Measurements from ENCODE around the gene DTWD1. TPM values are rescaled to one million over a fixed set of nuclear protein-coding genes. Genes with fewer than 3 reads are reported as not detected.
"Not testable (repeated sequence)": the region's sequence is repeated elsewhere in the genome, so short reads cannot be mapped to it uniquely, and the experiment has no call there.

DTWD1 gene
- total RNA-seq, 1 experiment from 2014 or later: 32.6 TPM

DNA sequence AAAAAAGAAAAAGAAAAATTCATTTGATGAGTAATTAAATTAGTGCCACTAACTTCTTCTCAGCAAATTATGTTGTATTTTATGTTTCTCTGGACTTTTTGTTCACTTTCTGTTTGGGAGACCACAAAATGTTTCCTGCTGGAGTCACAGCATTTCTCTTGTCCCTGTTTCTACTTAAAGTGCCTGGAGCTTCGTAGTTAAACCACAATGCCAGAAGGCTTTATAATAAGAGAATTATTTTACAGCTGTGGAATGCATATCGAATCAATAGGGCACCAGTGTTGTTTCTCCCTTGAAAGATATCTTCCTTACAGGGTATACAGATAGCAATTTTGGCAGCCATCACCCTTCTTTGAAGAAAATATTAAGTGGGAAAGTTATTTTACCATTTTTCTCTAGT lies 3.2 kb downstream of the DTWD1 start:
- DNase-seq: peak; percentile 63 to 88
- peaks cover 48% of the 10 kb centered on the region for H3K4me1 ChIP-seq
- H3K4me3 ChIP-seq: peak overlapping the region; percentile 15
- H3K27ac ChIP-seq: peak overlapping the region; percentile 98
- H3K27me3 ChIP-seq: no peaks in the 10 kb centered on the region
- peaks cover 40% of the 10 kb centered on the region for H3K36me3 ChIP-seq
- peaks cover 14% of the 10 kb centered on the region for H3K9me3 ChIP-seq (replicated peaks)

DNA sequence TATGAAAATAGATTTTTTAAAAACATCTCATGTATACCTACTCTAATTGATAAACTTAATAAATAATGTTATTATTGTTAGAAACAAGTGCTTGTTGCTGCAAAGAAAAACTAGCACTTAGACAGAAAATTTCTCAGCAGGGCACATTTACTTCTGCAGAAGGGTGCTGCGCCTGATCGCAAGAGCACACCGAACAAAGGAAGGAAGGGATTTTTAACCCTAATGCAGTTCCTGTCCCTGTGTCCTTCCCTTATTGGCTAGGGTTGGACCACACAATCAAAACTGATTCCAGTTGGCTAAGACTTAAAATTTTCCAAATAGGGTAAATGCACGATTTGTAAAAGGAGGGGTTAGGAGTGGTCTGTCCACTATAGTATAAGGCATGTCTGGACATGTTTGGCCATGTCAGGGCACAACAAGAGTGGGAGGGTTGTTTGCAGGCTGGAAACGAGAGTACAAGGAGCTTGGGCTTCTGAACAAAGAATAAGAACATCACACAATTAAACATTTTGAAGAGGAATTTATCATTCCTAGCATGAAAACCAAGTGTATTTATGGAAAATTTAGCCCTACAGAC lies 4.7 kb downstream of the DTWD1 start:
- DNase-seq: no peak
- peaks cover 48% of the 10 kb centered on the region for H3K36me3 ChIP-seq
- H3K4me3 ChIP-seq: no peak overlapping the region
- peaks cover 14% of the 10 kb centered on the region for H3K9me3 ChIP-seq (replicated peaks)
- H3K4me1 ChIP-seq: peaks cover 48% of the 10 kb centered on the region
- peak overlapping the region; percentile 98; the same call in 1 of the 2 replicates for H3K27ac ChIP-seq
- H3K27me3 ChIP-seq: no peaks in the 10 kb centered on the region

DNA sequence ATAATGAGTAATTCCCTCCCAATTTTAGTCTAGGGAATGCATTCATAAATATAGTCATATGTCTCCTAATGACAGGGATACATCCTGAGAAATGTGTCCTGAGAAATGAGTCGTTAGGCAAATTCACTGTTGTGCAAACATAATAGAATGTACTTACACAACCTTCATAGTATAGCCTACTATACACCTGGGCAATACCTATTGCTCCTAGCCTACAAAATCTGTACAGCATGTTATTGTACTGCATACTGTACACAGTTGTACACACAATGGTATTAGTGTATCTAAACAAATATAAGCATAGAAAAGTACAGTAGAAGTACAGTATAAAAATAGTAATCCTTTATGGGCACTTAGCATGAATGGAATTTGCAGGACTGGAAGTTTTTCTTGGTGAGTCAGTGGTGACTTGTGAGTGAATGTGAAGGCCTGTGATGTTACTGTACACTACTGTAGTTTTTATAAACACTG lies 6.6 kb downstream of the DTWD1 start:
- Histone ChIP-seq H3K27ac (peak overlapping the region; percentile 68), H3K9me3 (replicated peaks) (peaks cover 14% of the 10 kb centered on the region), H3K4me3 (no peak overlapping the region), H3K27me3 (no peaks in the 10 kb centered on the region), H3K4me1 (peaks cover 41% of the 10 kb centered on the region), H3K36me3 (peaks cover 52% of the 10 kb centered on the region)
- peak; percentile 29 to 52 for DNase-seq

DNA sequence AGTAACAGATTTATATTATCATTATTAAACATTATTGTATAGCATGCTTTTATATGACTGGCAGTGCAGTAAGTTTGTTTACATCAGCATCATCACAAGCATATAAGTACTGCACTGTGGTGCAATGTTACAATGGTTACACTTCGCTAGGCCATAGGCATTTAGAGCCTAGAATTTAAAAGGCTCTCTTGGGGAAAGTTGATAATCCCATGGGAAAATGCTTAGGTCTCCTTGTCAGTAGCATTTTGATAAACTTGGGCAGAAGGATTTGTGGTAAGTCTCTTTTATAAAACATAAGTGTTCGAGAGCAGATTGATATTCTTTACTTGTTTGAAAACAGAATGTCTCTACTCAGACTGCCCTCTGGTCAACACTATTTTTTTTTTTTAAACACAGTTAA lies 7.5 kb downstream of the DTWD1 start:
- Histone ChIP-seq H3K9me3 (replicated peaks) (peaks cover 14% of the 10 kb centered on the region), H3K4me1 (peaks cover 32% of the 10 kb centered on the region), H3K27ac (peak overlapping the region; percentile 68), H3K36me3 (peaks cover 55% of the 10 kb centered on the region), H3K27me3 (no peaks in the 10 kb centered on the region), H3K4me3 (no peak overlapping the region)
- DNase-seq: peak in 1 of 2 experiments; percentile 62

DNA sequence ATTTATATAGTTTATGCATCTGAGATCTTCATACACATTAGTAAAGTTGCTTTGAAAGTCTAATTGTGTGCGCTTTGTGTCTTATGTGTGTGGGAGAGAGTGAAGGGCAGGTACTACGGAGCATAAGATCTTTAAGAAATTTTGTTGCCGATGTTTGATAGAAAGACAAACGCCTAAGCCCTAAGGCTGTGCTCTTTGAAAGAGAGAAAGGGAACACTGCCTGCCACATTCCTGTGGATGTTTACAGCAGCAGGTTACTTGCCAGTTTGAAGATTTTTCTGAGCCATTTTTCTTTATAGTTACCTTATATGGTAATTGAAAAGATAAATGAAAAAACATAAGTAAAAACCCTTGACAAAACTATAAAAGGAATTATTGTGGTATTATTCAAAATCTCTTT lies 17.0 kb downstream of the DTWD1 start:
- Histone ChIP-seq H3K36me3 (peaks cover 32% of the 10 kb centered on the region), H3K4me3 (no peak overlapping the region), H3K27ac (no peak overlapping the region), H3K9me3 (replicated peaks) (no peaks in the 10 kb centered on the region), H3K27me3 (no peaks in the 10 kb centered on the region), H3K4me1 (no peaks in the 10 kb centered on the region)
- DNase-seq: no peak

DNA sequence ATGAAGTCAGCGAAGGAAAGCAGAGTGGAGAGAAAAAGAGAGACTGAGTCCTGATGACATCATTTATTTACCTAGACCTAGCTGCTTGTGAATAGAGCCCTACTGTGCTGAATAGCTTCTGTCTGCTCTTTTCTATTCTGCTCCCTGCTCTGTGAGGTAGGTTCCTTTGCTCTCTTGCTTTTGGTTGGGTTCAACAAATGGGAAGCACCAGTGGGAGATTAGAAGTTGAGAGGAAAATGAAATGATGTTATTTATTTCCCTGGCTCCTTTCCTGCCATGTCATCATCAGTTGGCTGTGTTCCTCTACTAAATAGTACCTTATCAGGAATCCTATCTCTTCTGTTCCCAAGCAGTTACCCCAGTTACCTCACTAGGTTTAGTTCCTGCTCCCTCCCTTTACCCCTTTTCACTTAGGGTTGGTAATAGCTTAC lies 23.5 kb downstream of the DTWD1 start:
- no peak for DNase-seq
- no peak overlapping the region for H3K27ac ChIP-seq

DNA sequence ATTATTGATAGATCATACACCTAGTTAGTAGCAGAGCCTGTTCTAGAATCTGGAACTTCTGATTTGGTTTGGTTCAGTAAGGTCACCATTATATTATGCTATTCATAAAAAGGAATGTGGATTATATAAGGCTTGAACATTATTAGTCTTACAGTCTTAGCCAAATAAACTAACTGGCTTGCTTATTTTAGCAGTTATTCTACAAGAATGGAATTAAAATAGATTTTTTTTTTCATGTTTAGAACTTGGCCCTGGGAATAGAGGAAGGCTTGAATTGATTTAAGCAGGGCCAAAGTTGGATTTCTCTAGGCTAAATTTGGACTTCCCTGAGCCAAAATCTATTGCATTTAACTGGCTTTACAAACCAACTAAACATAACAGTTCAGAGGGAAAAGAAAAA lies 24.4 kb downstream of the DTWD1 start:
- Histone ChIP-seq H3K9me3 (replicated peaks) (peaks cover 2% of the 10 kb centered on the region; the same call in 1 of the 2 replicates), H3K4me1 (no peaks in the 10 kb centered on the region; the same call in 1 of the 2 replicates), H3K4me3 (no peak overlapping the region), H3K27ac (no peak overlapping the region), H3K36me3 (peaks cover 32% of the 10 kb centered on the region), H3K27me3 (no peaks in the 10 kb centered on the region)
- DNase-seq: no peak

More for the DNA sequence above, 23.5 kb downstream of the DTWD1 start:
- Histone ChIP-seq H3K9me3 (replicated peaks) (peaks cover 2% of the 10 kb centered on the region; the same call in 1 of the 2 replicates), H3K4me1 (no peaks in the 10 kb centered on the region; the same call in 1 of the 2 replicates), H3K4me3 (no peak overlapping the region), H3K27me3 (no peaks in the 10 kb centered on the region), H3K36me3 (peaks cover 32% of the 10 kb centered on the region)

DNA sequence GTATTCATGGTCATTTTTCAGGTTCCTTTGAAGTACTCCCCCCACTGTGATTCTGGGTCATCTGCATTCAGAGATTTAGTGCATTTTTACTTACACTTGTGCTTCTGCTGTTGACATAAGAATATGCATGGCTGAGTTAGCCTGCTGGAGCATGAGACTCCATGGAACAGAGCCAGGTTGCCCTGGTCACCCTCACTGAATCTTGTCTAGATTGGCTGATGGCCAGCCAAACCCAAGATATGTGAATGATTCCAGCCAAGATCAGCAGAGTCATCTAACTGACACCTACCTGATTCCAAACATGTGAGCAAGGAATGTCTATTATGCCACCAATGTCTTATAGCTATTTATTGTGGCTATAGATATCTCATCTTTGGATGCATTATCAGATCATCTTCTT lies 25.1 kb downstream of the DTWD1 start:
- Histone ChIP-seq H3K27ac (no peak overlapping the region), H3K36me3 (peaks cover 29% of the 10 kb centered on the region), H3K9me3 (replicated peaks) (peaks cover 2% of the 10 kb centered on the region; the same call in 1 of the 2 replicates), H3K4me1 (no peaks in the 10 kb centered on the region; the same call in 1 of the 2 replicates), H3K27me3 (no peaks in the 10 kb centered on the region), H3K4me3 (no peak overlapping the region)
- DNase-seq: peak; percentile 33 to 45

DNA sequence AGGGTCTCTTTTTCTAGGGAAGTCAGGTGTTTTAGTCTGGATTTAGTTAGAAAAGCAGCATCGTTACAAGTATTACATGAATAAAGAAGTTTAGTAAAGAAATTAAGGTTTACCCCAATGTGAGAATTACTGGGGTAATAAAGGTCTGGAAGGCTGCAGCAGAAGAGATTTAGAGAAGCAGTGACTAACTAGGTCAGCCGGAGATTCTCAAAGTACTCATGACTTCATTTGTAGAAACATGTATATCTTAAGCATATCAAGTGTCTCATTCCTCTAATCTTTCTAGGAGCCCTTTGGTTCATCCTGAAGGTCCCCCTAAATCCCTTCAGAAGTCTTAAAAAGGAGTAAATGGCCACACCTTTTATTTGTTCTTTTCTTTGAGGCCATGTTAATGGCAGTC lies 26.0 kb downstream of the DTWD1 start:
- no peak overlapping the region for H3K27ac ChIP-seq
- H3K4me3 ChIP-seq: no peak overlapping the region
- no peak for DNase-seq
- peaks cover 19% of the 10 kb centered on the region for H3K36me3 ChIP-seq
- H3K4me1 ChIP-seq: no peaks in the 10 kb centered on the region; the same call in 1 of the 2 replicates
- H3K9me3 ChIP-seq (replicated peaks): peaks cover 5% of the 10 kb centered on the region
- no peaks in the 10 kb centered on the region for H3K27me3 ChIP-seq

DNA sequence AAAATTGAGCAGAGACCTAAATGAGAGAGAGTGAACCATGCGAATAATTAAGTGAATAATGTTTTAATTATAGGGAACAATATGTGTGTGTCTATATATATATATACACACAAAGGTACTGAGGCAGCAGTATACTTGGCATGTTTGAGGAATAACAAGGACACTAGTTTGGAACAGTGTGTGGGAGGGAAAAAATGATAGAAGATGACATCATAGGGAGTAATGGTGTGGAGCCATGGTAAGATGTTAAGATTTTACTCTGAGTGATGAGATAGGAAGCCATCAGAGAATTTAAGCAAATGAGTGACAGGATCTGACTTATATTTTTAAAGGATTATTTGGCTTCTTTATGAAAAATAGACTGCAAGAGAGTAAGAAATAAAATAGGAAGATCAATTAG lies 29.1 kb downstream of the DTWD1 start:
- no peak overlapping the region for H3K4me3 ChIP-seq
- DNase-seq: no peak
- H3K27me3 ChIP-seq: no peaks in the 10 kb centered on the region
- H3K4me1 ChIP-seq: no peaks in the 10 kb centered on the region; the same call in 1 of the 2 replicates
- peaks cover 21% of the 10 kb centered on the region for H3K9me3 ChIP-seq (replicated peaks)
- no peak overlapping the region for H3K27ac ChIP-seq
- peaks cover 7% of the 10 kb centered on the region for H3K36me3 ChIP-seq

DNA sequence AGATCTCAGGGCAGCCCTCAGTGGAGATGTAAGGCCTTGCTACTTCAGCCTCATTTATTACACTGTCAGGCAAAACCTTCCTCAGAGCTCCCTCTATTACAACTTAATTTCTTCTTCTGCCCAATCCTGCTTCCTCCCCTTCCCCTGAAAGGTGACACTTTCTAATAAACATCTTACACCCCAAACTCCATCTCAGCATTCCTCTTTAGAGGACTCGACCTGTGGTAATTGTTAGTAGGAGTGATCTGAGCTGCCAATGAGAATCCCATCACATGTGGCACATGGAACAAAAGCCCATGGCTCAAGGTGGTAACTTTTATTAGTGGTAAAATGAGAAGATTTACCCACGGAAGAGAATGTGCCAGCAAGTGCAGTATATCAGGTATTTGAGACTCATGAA lies 29.8 kb downstream of the DTWD1 start:
- H3K27ac ChIP-seq: no peak overlapping the region
- H3K27me3 ChIP-seq: no peaks in the 10 kb centered on the region
- H3K4me3 ChIP-seq: no peak overlapping the region
- peaks cover 21% of the 10 kb centered on the region for H3K9me3 ChIP-seq (replicated peaks)
- DNase-seq: no peak
- H3K4me1 ChIP-seq: no peaks in the 10 kb centered on the region; the same call in 1 of the 2 replicates
- peaks cover 4% of the 10 kb centered on the region; the same call in 1 of the 2 replicates for H3K36me3 ChIP-seq

DNA sequence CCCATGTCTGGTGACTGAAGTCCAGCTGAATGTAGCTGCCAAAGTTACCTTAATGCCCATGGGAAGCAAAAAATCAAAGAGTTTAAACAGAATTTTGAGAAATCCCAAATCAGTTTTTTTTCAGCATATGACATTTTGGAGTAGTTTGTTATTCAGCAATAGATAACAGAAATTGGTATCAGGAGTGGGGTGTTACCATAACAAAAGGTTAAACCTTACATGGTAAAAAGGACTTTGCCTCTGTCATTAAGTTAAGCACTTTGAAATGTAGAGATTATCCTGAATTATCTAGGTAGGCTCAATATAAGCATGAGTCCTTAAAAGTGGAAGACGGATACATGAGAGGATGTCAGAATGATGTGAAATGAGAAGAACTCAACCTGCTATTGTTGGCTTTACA lies 32.1 kb downstream of the DTWD1 start:
- peaks cover 19% of the 10 kb centered on the region for H3K9me3 ChIP-seq (replicated peaks)
- H3K27ac ChIP-seq: no peak overlapping the region
- no peaks in the 10 kb centered on the region for H3K27me3 ChIP-seq
- no peaks in the 10 kb centered on the region for H3K4me1 ChIP-seq
- H3K36me3 ChIP-seq: no peaks in the 10 kb centered on the region
- H3K4me3 ChIP-seq: no peak overlapping the region
- DNase-seq: no peak

DNA sequence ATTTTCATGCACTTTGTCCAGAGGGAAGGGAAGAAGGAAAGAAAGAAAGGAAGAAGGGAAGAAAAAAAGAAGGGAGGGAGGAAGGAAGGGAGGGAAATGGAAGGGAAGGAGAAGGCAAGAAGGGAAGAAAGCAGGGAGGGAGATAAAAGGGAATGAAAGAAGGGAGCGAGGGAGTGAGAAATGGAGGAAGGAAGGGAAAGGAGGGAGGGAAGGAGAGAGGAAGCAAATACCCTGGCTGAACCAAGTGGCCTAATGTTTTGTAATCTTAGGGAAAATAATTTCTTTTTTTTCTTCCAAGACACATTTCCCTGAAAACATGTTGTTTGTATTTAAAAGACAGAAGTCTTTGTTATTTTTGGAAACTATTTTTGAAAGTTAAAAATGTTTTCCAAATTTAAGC lies 35.9 kb downstream of the DTWD1 start:
- Histone ChIP-seq H3K4me3 (no peak overlapping the region), H3K27me3 (no peaks in the 10 kb centered on the region), H3K27ac (no peak overlapping the region), H3K9me3 (replicated peaks) (peaks cover 15% of the 10 kb centered on the region), H3K36me3 (no peaks in the 10 kb centered on the region), H3K4me1 (no peaks in the 10 kb centered on the region)
- no peak for DNase-seq

DNA sequence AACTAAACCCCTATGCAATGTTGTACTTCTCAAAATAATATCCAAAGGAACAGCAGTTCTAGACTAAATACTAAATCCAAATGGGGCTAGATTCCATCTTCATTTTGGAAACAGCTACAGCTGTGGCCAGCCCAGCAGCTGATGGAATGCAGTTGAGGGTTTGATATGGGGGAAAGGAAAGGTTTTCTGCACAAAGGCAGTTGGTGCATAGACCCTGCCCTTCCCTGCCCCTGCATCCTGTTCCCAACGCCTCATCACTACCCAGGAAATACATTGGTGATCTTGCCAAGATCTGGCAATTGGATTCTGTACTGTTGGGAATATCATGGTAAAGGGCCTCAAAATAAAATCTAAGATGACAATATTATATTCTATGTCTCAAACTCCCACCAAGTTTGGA lies 43.9 kb downstream of the DTWD1 start:
- Histone ChIP-seq H3K36me3 (no peaks in the 10 kb centered on the region), H3K4me1 (no peaks in the 10 kb centered on the region), H3K27ac (no peak overlapping the region), H3K4me3 (no peak overlapping the region), H3K9me3 (replicated peaks) (no peaks in the 10 kb centered on the region), H3K27me3 (no peaks in the 10 kb centered on the region)
- DNase-seq: no peak

DNA sequence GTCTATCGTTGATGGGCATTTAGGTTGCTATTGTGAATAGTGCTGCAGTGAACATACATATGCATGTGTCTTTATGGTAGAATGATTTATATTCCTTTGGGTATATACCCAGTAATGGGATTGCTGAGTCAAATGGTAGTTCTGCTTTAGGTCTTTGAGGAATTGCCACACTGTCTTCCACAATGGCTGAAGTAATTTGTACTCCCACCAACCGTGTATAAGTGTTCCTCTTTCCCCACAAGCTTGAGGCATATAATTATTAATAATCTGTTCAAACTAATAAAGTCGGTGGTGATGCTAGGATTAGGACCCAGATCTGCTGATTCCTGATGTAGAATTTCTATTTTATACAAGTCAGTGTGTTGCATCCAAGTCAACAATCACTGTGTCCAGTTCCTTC lies 45.6 kb downstream of the DTWD1 start:
- not testable (repeated sequence) for H3K9me3 ChIP-seq (replicated peaks); DNase-seq; H3K36me3 ChIP-seq; H3K27me3 ChIP-seq; H3K4me1 ChIP-seq; H3K27ac ChIP-seq; H3K4me3 ChIP-seq

DNA sequence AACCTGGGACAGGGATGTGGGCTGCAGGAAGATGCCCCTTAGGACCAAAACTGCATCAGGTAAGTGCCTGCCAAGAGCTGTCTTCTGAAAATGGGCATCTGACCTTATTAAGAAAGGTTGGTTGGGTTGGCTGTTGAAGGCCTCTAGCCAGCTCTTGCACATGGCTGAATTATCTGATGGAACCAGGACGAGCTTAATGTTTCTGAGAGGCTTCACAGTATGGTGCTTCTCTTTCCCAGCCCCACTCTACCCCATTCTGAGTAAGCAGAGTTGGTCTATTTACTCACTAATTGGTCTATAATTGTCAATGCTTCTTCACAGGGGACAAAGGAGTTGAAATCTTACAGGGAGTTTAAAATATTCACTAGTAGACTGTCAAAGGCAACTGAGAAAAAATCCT lies 48.4 kb downstream of the DTWD1 start:
- no peak overlapping the region for H3K27ac ChIP-seq
- H3K9me3 ChIP-seq (replicated peaks): no peaks in the 10 kb centered on the region; the same call in none of the 2 replicates
- H3K4me1 ChIP-seq: peaks cover 2% of the 10 kb centered on the region; the same call in 1 of the 2 replicates
- no peak overlapping the region for H3K4me3 ChIP-seq
- DNase-seq: no peak
- no peaks in the 10 kb centered on the region for H3K36me3 ChIP-seq
- H3K27me3 ChIP-seq: no peaks in the 10 kb centered on the region
